Metanephros (tissue), 2 donors: ENCODE measurements around the gene NLGN4X. TPM values are rescaled to one million over a fixed set of nuclear protein-coding genes. Genes with fewer than 3 reads are reported as not detected.

Experiments used
- small RNA-seq: library from RNA; depleted of rRNA; stranded (forward); fragments of <200 nt; gene quantifications from one replicate; pipeline ENCODE3, GENCODE V24; 2014; ENCODE audit warnings: low replicate concordance
- total RNA-seq: library from RNA; depleted of rRNA; stranded (reverse); fragments of >200 nt; gene quantifications from one replicate; pipeline ENCODE4 v1.2.3, GENCODE V29; 2014

NLGN4X gene
- total RNA-seq = 14.3 TPM

DNA sequence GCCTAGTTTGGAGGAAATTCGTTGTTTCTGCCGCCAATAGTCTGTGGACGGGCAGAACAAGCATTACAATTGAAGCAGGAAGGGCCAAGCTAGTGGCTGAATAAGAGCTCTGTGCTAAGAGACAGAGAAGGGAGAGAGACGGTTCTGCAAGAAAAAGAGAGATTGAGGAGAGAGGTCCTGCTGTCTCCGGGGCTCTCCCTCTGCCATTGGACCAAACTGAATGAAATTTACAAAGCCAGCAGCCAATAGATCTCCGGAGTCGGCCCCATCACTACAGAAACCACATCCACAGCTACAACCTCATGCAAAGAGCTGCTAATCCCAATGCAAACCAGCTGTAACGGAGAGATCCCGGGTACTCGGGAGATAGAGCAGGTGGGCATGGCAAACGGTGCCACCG is at the start of gene NLGN4X:
NLGN4X (minus strand) TSS at position 148 of the 400 bp plus-strand sequence. CDS start 77,401 bp downstream, outside the sequence.

Small RNAs within 50 kb of the gene (small RNA-seq; reads per million reads assigned to genes)
- not detected for gene RF00322
